GM12874 (cell line): ENCODE measurements around the gene ADGRL4.

Experiments used
- TF ChIP-seq, protein P1 (sequence below): IDR thresholded peaks from 2 replicates; pipeline ENCODE4 v1.5.1; 2011; ENCODE audit warnings: low read depth, mild to moderate bottlenecking, control low read depth, low read length, moderate library complexity; ENCODE audit not compliant: insufficient read depth

The ADGRL4 gene

DNA sequence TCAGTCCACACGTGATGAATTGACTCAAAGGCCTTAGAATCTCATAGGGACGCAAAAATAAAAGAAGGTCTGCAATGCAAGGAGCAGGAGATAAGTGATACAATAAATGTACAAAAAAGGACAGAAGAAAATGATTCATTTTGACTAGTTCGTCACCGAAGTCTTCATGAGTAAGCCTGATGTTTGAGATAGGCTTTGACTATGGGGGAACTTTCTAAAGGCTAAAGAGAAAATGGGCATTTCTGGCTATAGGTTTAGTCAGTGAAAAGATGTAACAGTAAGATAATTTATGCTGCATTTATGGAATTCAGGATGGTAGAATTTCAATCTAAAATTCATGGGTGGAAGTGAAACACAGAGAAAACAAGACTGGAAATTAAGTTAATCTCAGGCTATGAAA lies 163.0 kb downstream of the ADGRL4 start:
- TF ChIP-seq, protein P1, sequence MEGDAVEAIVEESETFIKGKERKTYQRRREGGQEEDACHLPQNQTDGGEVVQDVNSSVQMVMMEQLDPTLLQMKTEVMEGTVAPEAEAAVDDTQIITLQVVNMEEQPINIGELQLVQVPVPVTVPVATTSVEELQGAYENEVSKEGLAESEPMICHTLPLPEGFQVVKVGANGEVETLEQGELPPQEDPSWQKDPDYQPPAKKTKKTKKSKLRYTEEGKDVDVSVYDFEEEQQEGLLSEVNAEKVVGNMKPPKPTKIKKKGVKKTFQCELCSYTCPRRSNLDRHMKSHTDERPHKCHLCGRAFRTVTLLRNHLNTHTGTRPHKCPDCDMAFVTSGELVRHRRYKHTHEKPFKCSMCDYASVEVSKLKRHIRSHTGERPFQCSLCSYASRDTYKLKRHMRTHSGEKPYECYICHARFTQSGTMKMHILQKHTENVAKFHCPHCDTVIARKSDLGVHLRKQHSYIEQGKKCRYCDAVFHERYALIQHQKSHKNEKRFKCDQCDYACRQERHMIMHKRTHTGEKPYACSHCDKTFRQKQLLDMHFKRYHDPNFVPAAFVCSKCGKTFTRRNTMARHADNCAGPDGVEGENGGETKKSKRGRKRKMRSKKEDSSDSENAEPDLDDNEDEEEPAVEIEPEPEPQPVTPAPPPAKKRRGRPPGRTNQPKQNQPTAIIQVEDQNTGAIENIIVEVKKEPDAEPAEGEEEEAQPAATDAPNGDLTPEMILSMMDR: no peak

DNA sequence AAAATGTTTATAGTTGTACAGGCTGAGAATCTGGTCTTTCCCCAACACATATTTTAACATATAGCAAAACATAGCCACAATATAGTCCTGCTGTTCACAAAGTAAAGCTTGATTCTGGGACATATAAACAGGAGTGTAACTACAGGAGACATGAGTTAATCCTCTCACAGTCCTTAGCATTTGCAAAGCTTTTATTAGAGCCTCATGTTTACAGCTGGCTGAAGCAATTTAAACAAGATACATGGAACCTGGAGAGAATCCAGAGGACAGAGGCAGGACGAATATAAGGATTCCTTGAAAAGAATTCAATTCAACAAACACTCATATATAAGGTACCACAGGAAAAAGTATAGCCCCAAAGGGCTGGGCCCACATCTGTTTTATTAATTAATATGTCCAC lies 163.4 kb downstream of the ADGRL4 start:
- TF ChIP-seq, protein P1: no peak

DNA sequence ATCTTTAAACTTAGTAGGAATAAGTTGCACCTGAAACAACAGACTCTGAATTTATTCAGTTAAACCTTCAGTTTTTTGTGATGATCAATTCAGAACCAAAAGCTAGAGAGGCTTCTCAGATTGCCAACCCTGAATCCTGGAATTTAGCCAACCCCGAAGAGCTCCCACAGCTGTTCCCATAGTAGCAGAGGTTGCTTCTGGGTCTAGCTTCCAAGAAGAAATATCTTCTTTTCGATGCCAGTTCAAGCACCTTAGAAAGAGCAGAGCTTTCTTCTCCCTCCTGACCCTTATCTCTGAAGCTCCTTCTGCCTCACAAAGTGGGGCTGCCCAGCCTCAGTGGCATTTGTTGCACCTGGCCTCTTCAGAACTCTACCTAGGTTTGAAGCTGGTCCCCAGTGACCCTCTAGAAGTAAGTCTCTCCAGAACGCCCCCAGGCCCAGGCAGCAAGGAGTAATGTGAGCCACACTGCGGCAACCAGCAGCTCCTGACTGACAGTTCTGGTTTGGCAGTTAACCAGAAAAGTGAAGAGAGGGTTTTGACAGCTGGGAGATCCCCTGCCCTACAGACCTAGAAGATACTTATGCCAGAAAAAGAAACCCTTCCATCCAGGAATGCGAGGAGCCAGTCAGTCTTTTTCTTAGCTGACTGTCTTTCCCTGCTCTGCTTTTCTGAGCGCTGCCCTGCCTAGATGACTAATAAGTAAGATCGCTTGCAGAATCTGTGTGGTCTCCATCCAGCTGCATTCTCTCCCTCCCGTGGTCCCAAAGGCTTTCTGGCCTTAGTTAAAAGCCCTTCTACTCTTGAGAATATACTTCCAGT lies 165.9 kb downstream of the ADGRL4 start:
- TF ChIP-seq, protein P1: no peak
